Panc1 (cell line): Measurements from ENCODE around the gene PDCD1. TPM values are rescaled to one million over a fixed set of nuclear protein-coding genes. Genes with fewer than 3 reads are reported as not detected.

ENCODE experiments used
- ATAC-seq: fragments of 200-7000 bp; cut with Tn5 transposase; 2 replicates; pipeline ENCODE4 v1.9.1; 2020; ENCODE audit warnings: mild to moderate bottlenecking, moderate library complexity
- BruUV-seq: library from RNA; stranded (reverse); fragments of 400-500 nt; replicated peaks from 2 replicates; lab custom pipeline; 2021; lab: Mats Ljungman, UMichigan
- CTCF ChIA-PET: fragments of 300-600 bp; sonication (Branson Sonifier 250); formaldehyde crosslinking; loops from one replicate; lab custom pipeline; 2022; ENCODE audit warnings: antibody characterized with exemption; lab: Charles Lee
- POLR2A ChIA-PET: fragments of 300-600 bp; sonication (Branson Sonifier 250); formaldehyde crosslinking; loops from one replicate; lab custom pipeline; 2022; ENCODE audit warnings: antibody characterized with exemption; lab: Charles Lee
- DNase-seq: peaks from one replicate; pipeline ENCODE4 v3.0.0-alpha.2; 2010; ENCODE audit warnings: low read depth, low spot score
- H3K27ac ChIP-seq: 2 replicates; pipeline ENCODE4 v1.5.1; 2011; ENCODE audit warnings: mild to moderate bottlenecking, low read length, inconsistent platforms
- H3K27me3 ChIP-seq: fragments of 200-500 bp; sonication (Bioruptor generic); 2 replicates; pipeline ENCODE4 v1.6.0; 2014; ENCODE audit warnings: low read length, inconsistent platforms; ENCODE audit not compliant: control insufficient read depth, insufficient read depth
- H3K36me3 ChIP-seq: fragments of 200-500 bp; sonication (Bioruptor generic); 2 replicates; pipeline ENCODE4 v1.5.1; 2014; ENCODE audit warnings: inconsistent platforms, mild to moderate bottlenecking, low read length, moderate library complexity; ENCODE audit not compliant: control insufficient read depth, insufficient read depth
- H3K4me1 ChIP-seq: 2 replicates; pipeline ENCODE4 v1.5.1; 2011; ENCODE audit warnings: inconsistent platforms, mild to moderate bottlenecking, low read length, moderate library complexity; ENCODE audit not compliant: control insufficient read depth, insufficient read depth
- H3K4me3 ChIP-seq, 2 experiments: 2 replicates each; pipeline ENCODE4 v1.5.1; 2011 to 2012; ENCODE audit warnings: low read depth in 2 of 2, low read length in 2 of 2, mild to moderate bottlenecking in 2 of 2, inconsistent platforms in 1 of 2, moderate library complexity in 1 of 2
- H3K9me3 ChIP-seq: fragments of 200-500 bp; sonication (Bioruptor generic); 2 replicates; pipeline ENCODE4 v1.5.1; 2014; ENCODE audit warnings: low read depth, mild to moderate bottlenecking, inconsistent platforms, low read length, moderate library complexity; ENCODE audit not compliant: control insufficient read depth, insufficient read depth
- POLR2AphosphoS5 ChIP-seq: IDR thresholded peaks from 2 replicates; pipeline ENCODE4 v1.6.1; 2012; ENCODE audit warnings: mild to moderate bottlenecking, low read depth, low read length, moderate library complexity
- SIN3A ChIP-seq: IDR thresholded peaks from 2 replicates; pipeline ENCODE4 v1.6.1; 2012; ENCODE audit warnings: low read depth, mild to moderate bottlenecking, low read length, moderate library complexity, borderline replicate concordance; ENCODE audit not compliant: insufficient read depth
- TCF7L2 ChIP-seq: IDR thresholded peaks from 2 replicates; pipeline ENCODE4 v1.6.1; 2011; ENCODE audit warnings: mild to moderate bottlenecking, low read depth, low read length, inconsistent platforms
- in situ Hi-C: cut with HindIII; loops from 2 replicates; pipeline ENCODE4 v1.10.0; 2016; ENCODE audit warnings: low sequenced_read_pairs, low pct_unique_long_range_greater_than_20kb
- intact Hi-C: fragments of 100-400 bp; cut with micrococcal nuclease; formaldehyde crosslinking; loops from one replicate; pipeline ENCODE4 v1.10.0; 2022; ENCODE audit not compliant: unreplicated experiment
- total RNA-seq: library from RNA; stranded (reverse); gene quantifications from one replicate; pipeline ENCODE4 v1.2.1, GENCODE V29; 2021; ENCODE audit not compliant: unreplicated experiment
- TF ChIP-seq, protein P1 (sequence below), 2 experiments: IDR thresholded peaks; 2 replicates each; pipeline ENCODE4 v1.6.1; 2011 to 2012; ENCODE audit warnings: low read depth in 2 of 2, control low read depth in 1 of 2, low read length in 1 of 2, mild to moderate bottlenecking in 1 of 2, moderate library complexity in 1 of 2; ENCODE audit not compliant: insufficient read depth in 1 of 2
- TF ChIP-seq, protein P2 (sequence below): fragments of 450-650 bp; IDR thresholded peaks from 2 replicates; pipeline ENCODE4 v1.5.1; 2017; ENCODE audit warnings: mild to moderate bottlenecking

Gene PDCD1
- total RNA-seq, 1 experiment from 2014 or later: 0.15 TPM

DNA sequence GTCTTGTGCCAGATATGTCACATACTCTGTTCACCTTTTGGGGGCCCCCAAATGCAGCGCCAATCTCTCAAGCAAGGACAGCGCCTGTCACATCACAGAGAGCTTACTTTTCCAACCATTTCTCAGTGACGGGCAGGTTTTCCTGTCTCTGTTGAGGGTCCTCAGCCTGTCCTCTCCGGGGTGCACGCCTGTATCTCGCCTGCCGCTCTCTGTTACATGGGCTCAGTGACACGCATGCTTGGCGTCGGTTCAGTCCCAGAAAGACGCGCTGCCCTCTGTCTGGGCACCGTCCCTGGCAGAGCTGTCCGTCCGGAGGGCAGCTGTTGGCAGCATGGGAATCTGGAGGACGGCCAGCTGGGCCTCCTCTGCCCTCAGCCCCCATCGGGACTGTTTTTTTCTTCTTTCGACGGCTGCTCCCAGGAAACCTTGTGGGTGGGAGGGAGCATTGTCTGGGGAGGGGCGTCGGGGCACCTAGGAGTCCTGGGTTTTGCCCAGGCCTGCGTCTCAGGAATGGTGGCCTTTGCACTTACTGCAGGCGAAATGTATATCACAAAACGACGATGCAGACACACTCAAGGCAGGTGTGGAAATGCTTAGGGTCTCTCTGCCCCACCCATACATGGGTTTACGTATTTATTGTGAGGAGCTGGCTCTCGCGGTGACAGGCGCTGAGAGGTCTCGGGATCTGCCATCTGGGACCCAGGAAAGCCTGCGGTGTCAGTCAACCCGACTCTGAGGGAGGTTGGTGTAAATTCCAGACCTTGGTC is 41.7 kb upstream of the PDCD1 start:
- no peak overlapping the region for H3K27ac ChIP-seq
- in situ Hi-C loops: no loop called here
- H3K4me1 ChIP-seq: peaks cover 7% of the 10 kb centered on the region
- no peaks in the 10 kb centered on the region for H3K9me3 ChIP-seq
- H3K27me3 ChIP-seq: no peaks in the 10 kb centered on the region
- no peaks in the 10 kb centered on the region for H3K36me3 ChIP-seq
- DNase-seq (no peak), ATAC-seq (no peak)
- intact Hi-C loops: no loop called here
- POLR2A ChIA-PET: no interaction called here
- CTCF ChIA-PET: no interaction called here
- TF ChIP-seq, protein P1, sequence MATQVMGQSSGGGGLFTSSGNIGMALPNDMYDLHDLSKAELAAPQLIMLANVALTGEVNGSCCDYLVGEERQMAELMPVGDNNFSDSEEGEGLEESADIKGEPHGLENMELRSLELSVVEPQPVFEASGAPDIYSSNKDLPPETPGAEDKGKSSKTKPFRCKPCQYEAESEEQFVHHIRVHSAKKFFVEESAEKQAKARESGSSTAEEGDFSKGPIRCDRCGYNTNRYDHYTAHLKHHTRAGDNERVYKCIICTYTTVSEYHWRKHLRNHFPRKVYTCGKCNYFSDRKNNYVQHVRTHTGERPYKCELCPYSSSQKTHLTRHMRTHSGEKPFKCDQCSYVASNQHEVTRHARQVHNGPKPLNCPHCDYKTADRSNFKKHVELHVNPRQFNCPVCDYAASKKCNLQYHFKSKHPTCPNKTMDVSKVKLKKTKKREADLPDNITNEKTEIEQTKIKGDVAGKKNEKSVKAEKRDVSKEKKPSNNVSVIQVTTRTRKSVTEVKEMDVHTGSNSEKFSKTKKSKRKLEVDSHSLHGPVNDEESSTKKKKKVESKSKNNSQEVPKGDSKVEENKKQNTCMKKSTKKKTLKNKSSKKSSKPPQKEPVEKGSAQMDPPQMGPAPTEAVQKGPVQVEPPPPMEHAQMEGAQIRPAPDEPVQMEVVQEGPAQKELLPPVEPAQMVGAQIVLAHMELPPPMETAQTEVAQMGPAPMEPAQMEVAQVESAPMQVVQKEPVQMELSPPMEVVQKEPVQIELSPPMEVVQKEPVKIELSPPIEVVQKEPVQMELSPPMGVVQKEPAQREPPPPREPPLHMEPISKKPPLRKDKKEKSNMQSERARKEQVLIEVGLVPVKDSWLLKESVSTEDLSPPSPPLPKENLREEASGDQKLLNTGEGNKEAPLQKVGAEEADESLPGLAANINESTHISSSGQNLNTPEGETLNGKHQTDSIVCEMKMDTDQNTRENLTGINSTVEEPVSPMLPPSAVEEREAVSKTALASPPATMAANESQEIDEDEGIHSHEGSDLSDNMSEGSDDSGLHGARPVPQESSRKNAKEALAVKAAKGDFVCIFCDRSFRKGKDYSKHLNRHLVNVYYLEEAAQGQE (IDR thresholded peaks at IDR 0.05; ENCODE audit: insufficient read depth in 1 of 2, low read depth in 2 of 2, low read length in 1 of 2): no peak
- TF ChIP-seq TCF7L2: no peak
- no peak for TF ChIP-seq SIN3A
- TF ChIP-seq, protein P2, sequence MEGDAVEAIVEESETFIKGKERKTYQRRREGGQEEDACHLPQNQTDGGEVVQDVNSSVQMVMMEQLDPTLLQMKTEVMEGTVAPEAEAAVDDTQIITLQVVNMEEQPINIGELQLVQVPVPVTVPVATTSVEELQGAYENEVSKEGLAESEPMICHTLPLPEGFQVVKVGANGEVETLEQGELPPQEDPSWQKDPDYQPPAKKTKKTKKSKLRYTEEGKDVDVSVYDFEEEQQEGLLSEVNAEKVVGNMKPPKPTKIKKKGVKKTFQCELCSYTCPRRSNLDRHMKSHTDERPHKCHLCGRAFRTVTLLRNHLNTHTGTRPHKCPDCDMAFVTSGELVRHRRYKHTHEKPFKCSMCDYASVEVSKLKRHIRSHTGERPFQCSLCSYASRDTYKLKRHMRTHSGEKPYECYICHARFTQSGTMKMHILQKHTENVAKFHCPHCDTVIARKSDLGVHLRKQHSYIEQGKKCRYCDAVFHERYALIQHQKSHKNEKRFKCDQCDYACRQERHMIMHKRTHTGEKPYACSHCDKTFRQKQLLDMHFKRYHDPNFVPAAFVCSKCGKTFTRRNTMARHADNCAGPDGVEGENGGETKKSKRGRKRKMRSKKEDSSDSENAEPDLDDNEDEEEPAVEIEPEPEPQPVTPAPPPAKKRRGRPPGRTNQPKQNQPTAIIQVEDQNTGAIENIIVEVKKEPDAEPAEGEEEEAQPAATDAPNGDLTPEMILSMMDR: no peak
- TF ChIP-seq POLR2AphosphoS5: no peak
- BruUV-seq: TSS peak; percentile 59
- H3K4me3 ChIP-seq: no peak overlapping the region

DNA sequence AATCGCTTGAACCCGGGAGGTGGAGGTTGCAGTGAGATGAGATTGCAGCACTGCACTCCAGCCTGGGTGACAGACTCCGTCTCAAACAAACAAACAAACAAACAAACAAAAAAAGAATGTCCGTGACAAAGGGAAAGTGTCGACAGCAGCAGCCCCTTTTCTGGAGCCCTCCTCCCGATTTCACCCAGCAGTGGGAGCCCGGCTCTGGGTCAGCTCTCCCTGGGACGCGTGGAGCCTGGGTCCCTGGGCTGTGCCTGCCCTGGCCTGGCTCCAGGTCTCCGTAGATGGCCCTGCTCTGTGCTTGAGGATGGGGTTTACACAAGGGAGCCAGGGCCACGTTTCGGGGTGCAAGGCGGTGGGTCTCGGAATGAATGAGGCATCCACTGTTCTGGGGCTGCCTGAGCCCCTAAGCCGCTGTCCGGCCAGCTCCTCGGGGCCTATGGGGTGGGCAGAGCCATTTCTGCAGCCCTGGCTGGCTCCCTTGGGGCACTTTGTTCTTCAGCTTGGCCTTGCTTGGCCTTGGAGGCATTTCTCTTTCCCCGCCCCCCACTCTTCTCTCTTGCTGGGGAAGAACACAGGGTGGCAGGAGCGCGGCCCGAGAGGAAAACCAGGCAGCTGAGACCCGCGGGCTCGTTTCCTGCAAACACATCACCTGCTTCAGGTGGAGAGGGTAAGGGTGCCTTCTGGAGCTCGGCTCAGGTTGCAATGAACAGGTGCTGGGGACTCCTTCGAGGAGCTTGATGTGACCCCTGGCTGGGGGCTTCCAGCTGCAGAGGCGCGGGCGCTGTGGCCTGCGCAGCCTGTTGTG is 40.0 kb upstream of the PDCD1 start:
- ChIA-PET POLR2A (no interaction called here), CTCF (no interaction called here)
- ATAC-seq: no peak
- H3K4me1 ChIP-seq: peaks cover 15% of the 10 kb centered on the region
- no peaks in the 10 kb centered on the region for H3K9me3 ChIP-seq
- H3K36me3 ChIP-seq: no peaks in the 10 kb centered on the region
- H3K27me3 ChIP-seq: no peaks in the 10 kb centered on the region
- TF ChIP-seq, protein P2: no peak
- TF ChIP-seq, protein P1 (IDR thresholded peaks at IDR 0.05; ENCODE audit: insufficient read depth in 1 of 2, low read depth in 2 of 2, low read length in 1 of 2): no peak
- no peak for TF ChIP-seq SIN3A
- no peak for TF ChIP-seq POLR2AphosphoS5
- no peak for TF ChIP-seq TCF7L2
- no peak overlapping the region for H3K4me3 ChIP-seq
- in situ Hi-C loops (no loop called here), intact Hi-C loops (no loop called here)
- DNase-seq: no peak
- H3K27ac ChIP-seq: no peak overlapping the region
- BruUV-seq: no TSS peak
